ENCODE data around the gene PRPF8.
"Not testable (repeated sequence)": the region's sequence is repeated elsewhere in the genome, so short reads cannot be mapped to it uniquely, and the experiment has no call there.

Gene PRPF8

GRCh38 chr17:1716076-1716911 is 31.6 kb upstream of the PRPF8 start:
- peak; percentile 100 for DNase-seq (ENCODE audit: low read depth in 2 of 2)

- DNase-seq (ENCODE audit: low read depth in 2 of 2) = no peak
These were observed 31.1 kb upstream of the PRPF8 start for GRCh38 chr17:1715803-1716075.

- DNase-seq (ENCODE audit: low read depth in 2 of 2) = no peak
These were observed 30.5 kb upstream of the PRPF8 start for GRCh38 chr17:1714980-1715802.

GRCh38 chr17:1714427-1714979 is 29.8 kb upstream of the PRPF8 start:
- DNase-seq (ENCODE audit: low read depth in 2 of 2) = no peak

- no peak for DNase-seq (ENCODE audit: low read depth in 2 of 2)
These were observed 29.3 kb upstream of the PRPF8 start for GRCh38 chr17:1713878-1714426.

GRCh38 chr17:1713160-1713877 is 28.7 kb upstream of the PRPF8 start:
- no peak for DNase-seq (ENCODE audit: low read depth in 2 of 2)

- no peak for DNase-seq (ENCODE audit: low read depth in 2 of 2)
These were observed 27.6 kb upstream of the PRPF8 start for GRCh38 chr17:1712271-1712670.

- no peak for DNase-seq (ENCODE audit: low read depth in 2 of 2)
These were observed 27.1 kb upstream of the PRPF8 start for GRCh38 chr17:1711804-1712203.

GRCh38 chr17:1710807-1711553 is 26.3 kb upstream of the PRPF8 start:
- DNase-seq (ENCODE audit: low read depth in 2 of 2) = no peak

GRCh38 chr17:1709971-1710806 is 25.5 kb upstream of the PRPF8 start, which contains the start of gene TLCD2:
TLCD2 (minus strand) TSS chr17:1710377; CDS start chr17:1710242, 135 bp downstream.
- DNase-seq (ENCODE audit: low read depth in 2 of 2) = no peak

GRCh38 chr17:1709403-1709951 is 24.8 kb upstream of the PRPF8 start:
- DNase-seq (ENCODE audit: low read depth in 2 of 2) = no peak

GRCh38 chr17:1708791-1709346 is 24.2 kb upstream of the PRPF8 start:
- not testable (repeated sequence) for DNase-seq (ENCODE audit: low read depth in 2 of 2)

- DNase-seq (ENCODE audit: low read depth in 2 of 2) = no peak
These were observed 22.4 kb upstream of the PRPF8 start for GRCh38 chr17:1707107-1707506.

- DNase-seq (ENCODE audit: low read depth in 2 of 2) = no peak
These were observed 20.3 kb upstream of the PRPF8 start for GRCh38 chr17:1705004-1705403.

GRCh38 chr17:1703063-1703462 is 18.4 kb upstream of the PRPF8 start:
- DNase-seq (ENCODE audit: low read depth in 2 of 2) = no peak

GRCh38 chr17:1699891-1700290 is 15.2 kb upstream of the PRPF8 start:
- not testable (repeated sequence) for DNase-seq (ENCODE audit: low read depth in 2 of 2)

- DNase-seq (ENCODE audit: low read depth in 2 of 2) = no peak
These were observed 13.0 kb upstream of the PRPF8 start for GRCh38 chr17:1697681-1698080.

- DNase-seq (ENCODE audit: low read depth in 2 of 2) = no peak
These were observed 10.7 kb upstream of the PRPF8 start for GRCh38 chr17:1695365-1695764.

GRCh38 chr17:1693339-1693738 is 8.7 kb upstream of the PRPF8 start:
- DNase-seq (ENCODE audit: low read depth in 2 of 2) = no peak

All from stimulated activated CD8-positive, alpha-beta memory T cell treated with anti-CD3 and anti-CD28 coated beads, Interleukin-15, amount 100 ng/mL, for 4 hours (primary cell).